HepG2 (cell line): ENCODE data around the gene EBPL. TPM values are rescaled to one million over a fixed set of nuclear protein-coding genes. Genes with fewer than 3 reads are reported as not detected.

Source experiments
- ARID3A ChIP-seq: IDR thresholded peaks from 2 replicates; pipeline ENCODE4 v1.6.1; 2012; ENCODE audit warnings: low read depth, low read length, improper control_type of control experiment
- CHD2 ChIP-seq: IDR thresholded peaks from 2 replicates; pipeline ENCODE4 v1.6.1; 2011; ENCODE audit warnings: low read depth, low read length, improper control_type of control experiment
- GATA4 ChIP-seq: sonication (generic); IDR thresholded peaks from 2 replicates; pipeline ENCODE4 v1.6.1; 2016; ENCODE audit warnings: antibody characterized with exemption, low read depth, borderline replicate concordance
- KAT8 ChIP-seq: IDR thresholded peaks from 2 replicates; pipeline ENCODE4 v1.6.1; 2016; ENCODE audit warnings: missing genetic modification reagents, missing compliant biosample characterization
- NBN ChIP-seq: fragments of 450-650 bp; conservative IDR thresholded peaks from 2 replicates; pipeline ENCODE4 v1.6.1; 2017
- NCOR1 ChIP-seq: fragments of 200-600 bp; sonication (generic); IDR thresholded peaks from 2 replicates; pipeline ENCODE4 v1.7.0; 2017; ENCODE audit warnings: antibody characterized with exemption, low read length, borderline replicate concordance
- RCOR2 ChIP-seq: IDR thresholded peaks from 2 replicates; pipeline ENCODE4 v1.6.1; 2016; ENCODE audit warnings: missing biosample characterization, missing genetic modification reagents
- SIN3A ChIP-seq: IDR thresholded peaks from 2 replicates; pipeline ENCODE4 v1.6.1; 2011; ENCODE audit warnings: low read depth, mild to moderate bottlenecking, control low read depth, low read length, borderline replicate concordance
- TEF ChIP-seq: sonication (generic); formaldehyde crosslinking; IDR thresholded peaks from 2 replicates; pipeline ENCODE4 v1.5.0; 2020; ENCODE audit warnings: missing genetic modification reagents
- ZBTB3 ChIP-seq: sonication (generic); formaldehyde crosslinking; IDR thresholded peaks from 2 replicates; pipeline ENCODE4 v1.4.0; 2020; ENCODE audit warnings: low read depth, mild to moderate bottlenecking, moderate library complexity, missing genetic modification reagents, borderline replicate concordance
- ZBTB34 ChIP-seq: sonication (generic); formaldehyde crosslinking; IDR thresholded peaks from 2 replicates; pipeline ENCODE4 v1.8.0; 2022; ENCODE audit warnings: mild to moderate bottlenecking, missing genetic modification reagents
- ZFP82 ChIP-seq: sonication (generic); formaldehyde crosslinking; IDR thresholded peaks from 2 replicates; pipeline ENCODE4 v1.5.1; 2020; ENCODE audit warnings: mild to moderate bottlenecking, missing genetic modification reagents, borderline replicate concordance
- ZKSCAN8 ChIP-seq: IDR thresholded peaks from 2 replicates; pipeline ENCODE4 v1.6.1; 2016; ENCODE audit warnings: borderline replicate concordance, missing genetic modification reagents, missing compliant biosample characterization
- ZMYM2 ChIP-seq: sonication (generic); formaldehyde crosslinking; IDR thresholded peaks from 2 replicates; pipeline ENCODE4 v1.8.0; 2022; ENCODE audit warnings: mild to moderate bottlenecking, missing genetic modification reagents
- ZNF280D ChIP-seq: sonication (generic); formaldehyde crosslinking; IDR thresholded peaks from 2 replicates; pipeline ENCODE4 v1.5.1; 2020; ENCODE audit warnings: mild to moderate bottlenecking, missing genetic modification reagents
- ZNF44 ChIP-seq: sonication (generic); formaldehyde crosslinking; IDR thresholded peaks from 2 replicates; pipeline ENCODE4 v1.5.1; 2020; ENCODE audit warnings: mild to moderate bottlenecking, missing genetic modification reagents
- ZNF781 ChIP-seq: sonication (generic); formaldehyde crosslinking; IDR thresholded peaks from 2 replicates; pipeline ENCODE4 v1.5.1; 2020; ENCODE audit warnings: borderline replicate concordance, mild to moderate bottlenecking, missing genetic modification reagents; ENCODE audit errors: not compliant biosample characterization
- ZNF83 ChIP-seq: sonication (generic); formaldehyde crosslinking; IDR thresholded peaks from 2 replicates; pipeline ENCODE4 v1.4.0; 2020; ENCODE audit warnings: missing genetic modification reagents, mild to moderate bottlenecking, borderline replicate concordance
- polyA plus RNA-seq, 8 experiments: library from polyadenylated mRNA; depleted of rRNA in 3 of 8; stranded (reverse) in 7 of 8; unstranded in 1 of 8; fragments of >200 nt; fragmentation: Illumina TruSeq in 4 of 8; extraction: Trizol in 4 of 8; gene quantifications; 2 replicates each; pipeline versions ENCODE4 v1.2.1 to v1.2.3, GENCODE V29; 2011 to 2016; ENCODE audit warnings: low read depth in 4 of 8, missing spikeins in 1 of 8, mixed read lengths in 1 of 8; ENCODE audit not compliant: insufficient read depth in 1 of 8
- total RNA-seq, 5 experiments: library from RNA; depleted of rRNA; stranded (reverse); fragments of >200 nt; fragmentation: Illumina TruSeq; extraction: Trizol; gene quantifications; 2 replicates each; pipeline ENCODE4 v1.2.3, GENCODE V29; 2016; ENCODE audit warnings: low read depth in 1 of 5

Gene EBPL
- total and polyA plus RNA-seq, 2 of the 13 experiments (the other 11 are each of a cell fraction or from before 2014, with no cell fraction given): 96.5 to 152 TPM

- TF ChIP-seq ZBTB34 (CRISPR knock-in tag) (no peak), ZNF83 (CRISPR knock-in tag) (no peak), NBN (no peak), ZNF781 (CRISPR knock-in tag) (peak; percentile 75), SIN3A (0 out of 2 replicates have a peak, but pooled peaks have one; percentile 26), NCOR1 (peak; percentile 52; the same call in 1 of the 2 replicates), GATA4 (no peak), KAT8 (peak; percentile 6; the same call in 1 of the 2 replicates), ZMYM2 (CRISPR knock-in tag) (no peak), ARID3A (no peak; the same call in 1 of the 2 replicates), ZNF280D (CRISPR knock-in tag) (no peak), TEF (CRISPR knock-in tag) (no peak), ZFP82 (CRISPR knock-in tag) (no peak), RCOR2 (no peak), ZNF44 (no peak), ZBTB3 (no peak), ZKSCAN8 (CRISPR knock-in tag) (no peak), CHD2 (no peak)
- TF ChIP-seq, all 625 proteins: peak for 45
These were observed 922 bp downstream of the EBPL start (continued) for GRCh38 chr13:49690133-49690994.
